ENCODE data around the gene APMAP. TPM values are rescaled to one million over a fixed set of nuclear protein-coding genes. Genes with fewer than 3 reads are reported as not detected.

Gene APMAP
- total and polyA plus RNA-seq, 9 of the 15 experiments (the other 6 are each of a cell fraction or from before 2014, with no cell fraction given): 6.7 to 18.2 (median 14.4) TPM

- Histone ChIP-seq H4K20me1 (replicated peaks; ENCODE audit: control insufficient read depth, insufficient read depth, low read length) (no peaks in the 10 kb centered on the region), H3K9me1 (ENCODE audit: control insufficient read depth, insufficient read depth, low read length) (no peaks in the 10 kb centered on the region), H3K79me2 (ENCODE audit: control insufficient read depth, insufficient read depth, low read length) (no peaks in the 10 kb centered on the region), H3K4me1 (replicated peaks in 1 of 2; ENCODE audit: control insufficient read depth in 2 of 2, insufficient read depth in 2 of 2, low read length in 2 of 2) (no peaks in the 10 kb centered on the region), H3K4me3 (no peak overlapping the region), H3K36me3 (ENCODE audit: control insufficient read depth, insufficient read depth, low read length) (peaks cover 11% of the 10 kb centered on the region; the same call in 1 of the 3 replicates), H3K9ac (ENCODE audit: insufficient read depth in 1 of 2, low read depth in 2 of 2, low read length in 2 of 2) (no peak overlapping the region), H3K27ac (ENCODE audit: extremely low read depth, low read depth, low read length) (no peak overlapping the region), H2AFZ (ENCODE audit: low read depth, low read length) (no peak overlapping the region), H3K9me3 (replicated peaks; ENCODE audit: control insufficient read depth, insufficient read depth, low read depth, low read length) (no peaks in the 10 kb centered on the region), H3K4me2 (ENCODE audit: insufficient read depth, low read length) (no peak overlapping the region), H3K27me3 (ENCODE audit: control insufficient read depth in 2 of 2, insufficient read depth in 2 of 2, low read length in 2 of 2) (no peaks in the 10 kb centered on the region)
- 80% methylated on average over 10 of the region's 14 CpGs for WGBS (ENCODE audit: insufficient coverage, low coverage, missing lambda C conversion rate)
- no peak for DNase-seq (ENCODE audit: extremely low read depth in 1 of 4, low spot score in 3 of 4)
- no peak for FAIRE-seq
- ChIA-PET CTCF (ENCODE audit: low intra/inter-chr PET ratio) (no interaction called here), POLR2A (interaction anchor here (1.4 kb wide), 1 partner anchor 10 kb away, joined by 5 read pairs; the partner anchor contains the start of gene CST7)
- TF ChIP-seq, protein P1, sequence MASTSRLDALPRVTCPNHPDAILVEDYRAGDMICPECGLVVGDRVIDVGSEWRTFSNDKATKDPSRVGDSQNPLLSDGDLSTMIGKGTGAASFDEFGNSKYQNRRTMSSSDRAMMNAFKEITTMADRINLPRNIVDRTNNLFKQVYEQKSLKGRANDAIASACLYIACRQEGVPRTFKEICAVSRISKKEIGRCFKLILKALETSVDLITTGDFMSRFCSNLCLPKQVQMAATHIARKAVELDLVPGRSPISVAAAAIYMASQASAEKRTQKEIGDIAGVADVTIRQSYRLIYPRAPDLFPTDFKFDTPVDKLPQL (IDR thresholded peaks at IDR 0.05; ENCODE audit: extremely low read depth, insufficient read length): no peak
- TF ChIP-seq POLR3G (IDR thresholded peaks at IDR 0.05; ENCODE audit: extremely low read depth, insufficient read length, insufficient replicate concordance): no peak
- TF ChIP-seq EHMT2 (IDR thresholded peaks at IDR 0.05): no peak
- TF ChIP-seq CTCFL (IDR thresholded peaks at IDR 0.05; ENCODE audit: borderline replicate concordance, insufficient read depth, low read depth, low read length, poor library complexity, severe bottlenecking): no peak
- TF ChIP-seq SMARCC2 (IDR thresholded peaks at IDR 0.05; ENCODE audit: low read depth): no peak
- TF ChIP-seq, protein P2, sequence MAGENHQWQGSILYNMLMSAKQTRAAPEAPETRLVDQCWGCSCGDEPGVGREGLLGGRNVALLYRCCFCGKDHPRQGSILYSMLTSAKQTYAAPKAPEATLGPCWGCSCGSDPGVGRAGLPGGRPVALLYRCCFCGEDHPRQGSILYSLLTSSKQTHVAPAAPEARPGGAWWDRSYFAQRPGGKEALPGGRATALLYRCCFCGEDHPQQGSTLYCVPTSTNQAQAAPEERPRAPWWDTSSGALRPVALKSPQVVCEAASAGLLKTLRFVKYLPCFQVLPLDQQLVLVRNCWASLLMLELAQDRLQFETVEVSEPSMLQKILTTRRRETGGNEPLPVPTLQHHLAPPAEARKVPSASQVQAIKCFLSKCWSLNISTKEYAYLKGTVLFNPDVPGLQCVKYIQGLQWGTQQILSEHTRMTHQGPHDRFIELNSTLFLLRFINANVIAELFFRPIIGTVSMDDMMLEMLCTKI (IDR thresholded peaks at IDR 0.05; ENCODE audit: partially characterized antibody): no peak
- TF ChIP-seq KLF10 (CRISPR knock-in tag; IDR thresholded peaks at IDR 0.05): no peak
- TF ChIP-seq GABPB2 (CRISPR knock-in tag; conservative IDR thresholded peaks at IDR 0.05): no peak
- no peak for TF ChIP-seq CBX5 (IDR thresholded peaks at IDR 0.05; ENCODE audit: borderline replicate concordance, low read depth)
- no peak for TF ChIP-seq ZNF586 (CRISPR knock-in tag; conservative IDR thresholded peaks at IDR 0.05)
- no peak for TF ChIP-seq ZBTB12 (CRISPR knock-in tag; IDR thresholded peaks at IDR 0.05)
- no peak for TF ChIP-seq MECOM (CRISPR knock-in tag; IDR thresholded peaks at IDR 0.05)
- no peak for TF ChIP-seq TAF15 (IDR thresholded peaks at IDR 0.05; ENCODE audit: low read depth, low read length)
- TF ChIP-seq RBM39 (optimal IDR thresholded peaks at IDR 0.05; ENCODE audit: low read depth, low read length): no peak
- no peak for TF ChIP-seq LCOR (CRISPR knock-in tag; IDR thresholded peaks at IDR 0.05)
- TF ChIP-seq OTX1 (CRISPR knock-in tag; IDR thresholded peaks at IDR 0.05): no peak
- TF ChIP-seq EP400 (IDR thresholded peaks at IDR 0.05): no peak
- no peak for TF ChIP-seq EWSR1 (IDR thresholded peaks at IDR 0.05; ENCODE audit: borderline replicate concordance, low read depth, partially characterized antibody)
- no TSS peak for BruUV-seq (replicated peaks)
- intact Hi-C loops (cut with micrococcal nuclease) (no loop called here), in situ Hi-C loops (cut with MboI) (no loop called here)
- no peak for ATAC-seq
Observed at GRCh38 chr20:24959591-24960301, 32.8 kb downstream of the APMAP start.

Measured in K562 (cell line).